ENCODE results near the gene FHL1.

Gene FHL1

GRCh38 chrX:136183172-136183571, 35.8 kb downstream of the FHL1 start:
- no peak for DNase-seq (ENCODE audit: low spot score in 2 of 2)
- H3K4me3 ChIP-seq = no peak overlapping the region
- no peaks in the 10 kb centered on the region for H3K9me3 ChIP-seq
- no peaks in the 10 kb centered on the region for H3K36me3 ChIP-seq (replicated peaks)
- peaks cover 6% of the 10 kb centered on the region; the same call in 1 of the 2 replicates for H3K4me1 ChIP-seq
- no peaks in the 10 kb centered on the region for H3K27me3 ChIP-seq (ENCODE audit: low read depth)
- in situ Hi-C loops (cut with MboI; ENCODE audit: low sequenced_read_pairs) = no loop called here

- DNase-seq (ENCODE audit: low spot score in 2 of 2) = no peak
- in situ Hi-C loops (cut with MboI; ENCODE audit: low sequenced_read_pairs) = no loop called here
These were observed 36.6 kb downstream of the FHL1 start for GRCh38 chrX:136183917-136184316.

GRCh38 chrX:136185401-136186022, 38.2 kb downstream of the FHL1 start:
- Histone ChIP-seq H3K9me3 (no peaks in the 10 kb centered on the region), H3K4me3 (no peak overlapping the region), H3K27me3 (ENCODE audit: low read depth) (no peaks in the 10 kb centered on the region), H3K4me1 (peaks cover 6% of the 10 kb centered on the region; the same call in 1 of the 2 replicates), H3K36me3 (replicated peaks) (no peaks in the 10 kb centered on the region)
- in situ Hi-C loops (cut with MboI; ENCODE audit: low sequenced_read_pairs) = no loop called here
- DNase-seq (ENCODE audit: low spot score in 2 of 2) = no peak

More at GRCh38 chrX:136183917-136184316, 36.6 kb downstream of the FHL1 start:
- H3K36me3 ChIP-seq (replicated peaks) = no peaks in the 10 kb centered on the region
- peaks cover 6% of the 10 kb centered on the region; the same call in 1 of the 2 replicates for H3K4me1 ChIP-seq
- H3K9me3 ChIP-seq = no peaks in the 10 kb centered on the region
- H3K27me3 ChIP-seq (ENCODE audit: low read depth) = no peaks in the 10 kb centered on the region
- no peak overlapping the region for H3K4me3 ChIP-seq

GRCh38 chrX:136186023-136186413, 38.7 kb downstream of the FHL1 start:
- in situ Hi-C loops (cut with MboI; ENCODE audit: low sequenced_read_pairs) = no loop called here
- no peak for DNase-seq (ENCODE audit: low spot score in 2 of 2)
- H3K4me1 ChIP-seq = peaks cover 6% of the 10 kb centered on the region; the same call in 1 of the 2 replicates
- no peak overlapping the region for H3K4me3 ChIP-seq
- no peaks in the 10 kb centered on the region for H3K36me3 ChIP-seq (replicated peaks)
- H3K27me3 ChIP-seq (ENCODE audit: low read depth) = no peaks in the 10 kb centered on the region
- no peaks in the 10 kb centered on the region for H3K9me3 ChIP-seq

GRCh38 chrX:136189222-136189621, 41.9 kb downstream of the FHL1 start:
- Histone ChIP-seq H3K9me3 (no peaks in the 10 kb centered on the region), H3K36me3 (replicated peaks) (no peaks in the 10 kb centered on the region), H3K4me1 (no peaks in the 10 kb centered on the region), H3K27me3 (ENCODE audit: low read depth) (no peaks in the 10 kb centered on the region), H3K4me3 (no peak overlapping the region)
- no peak for DNase-seq (ENCODE audit: low spot score in 2 of 2)
- in situ Hi-C loops (cut with MboI; ENCODE audit: low sequenced_read_pairs) = no loop called here

GRCh38 chrX:136190038-136190713, 42.8 kb downstream of the FHL1 start:
- H3K4me3 ChIP-seq = no peak overlapping the region
- no peaks in the 10 kb centered on the region for H3K36me3 ChIP-seq (replicated peaks)
- H3K9me3 ChIP-seq = no peaks in the 10 kb centered on the region
- DNase-seq (ENCODE audit: low spot score in 2 of 2) = no peak
- in situ Hi-C loops (cut with MboI; ENCODE audit: low sequenced_read_pairs) = no loop called here
- no peaks in the 10 kb centered on the region for H3K4me1 ChIP-seq
- no peaks in the 10 kb centered on the region for H3K27me3 ChIP-seq (ENCODE audit: low read depth)

- in situ Hi-C loops (cut with MboI; ENCODE audit: low sequenced_read_pairs) = no loop called here
- Histone ChIP-seq H3K4me3 (no peak overlapping the region), H3K4me1 (peaks cover under 1% of the 10 kb centered on the region; the same call in 1 of the 2 replicates), H3K36me3 (replicated peaks) (no peaks in the 10 kb centered on the region), H3K9me3 (no peaks in the 10 kb centered on the region), H3K27me3 (ENCODE audit: low read depth) (no peaks in the 10 kb centered on the region)
- DNase-seq (ENCODE audit: low spot score in 2 of 2) = no peak
These were observed 43.8 kb downstream of the FHL1 start for GRCh38 chrX:136191171-136191570.

GRCh38 chrX:136192135-136192534, 44.8 kb downstream of the FHL1 start:
- in situ Hi-C loops (cut with MboI; ENCODE audit: low sequenced_read_pairs) = no loop called here
- H3K9me3 ChIP-seq = no peaks in the 10 kb centered on the region
- peaks cover 10% of the 10 kb centered on the region for H3K4me1 ChIP-seq
- H3K36me3 ChIP-seq (replicated peaks) = no peaks in the 10 kb centered on the region
- DNase-seq (ENCODE audit: low spot score in 2 of 2) = no peak
- H3K4me3 ChIP-seq = no peak overlapping the region
- H3K27me3 ChIP-seq (ENCODE audit: low read depth) = no peaks in the 10 kb centered on the region

GRCh38 chrX:136192839-136193414, 45.6 kb downstream of the FHL1 start:
- Histone ChIP-seq H3K4me1 (peaks cover 11% of the 10 kb centered on the region), H3K9me3 (no peaks in the 10 kb centered on the region), H3K36me3 (replicated peaks) (no peaks in the 10 kb centered on the region), H3K27me3 (ENCODE audit: low read depth) (no peaks in the 10 kb centered on the region), H3K4me3 (no peak overlapping the region)
- DNase-seq (ENCODE audit: low spot score in 2 of 2) = no peak
- in situ Hi-C loops (cut with MboI; ENCODE audit: low sequenced_read_pairs) = no loop called here

GRCh38 chrX:136193771-136194170, 46.4 kb downstream of the FHL1 start:
- no peak overlapping the region for H3K4me3 ChIP-seq
- in situ Hi-C loops (cut with MboI; ENCODE audit: low sequenced_read_pairs) = no loop called here
- peaks cover 11% of the 10 kb centered on the region for H3K4me1 ChIP-seq
- DNase-seq (ENCODE audit: low spot score in 2 of 2) = no peak
- no peaks in the 10 kb centered on the region for H3K36me3 ChIP-seq (replicated peaks)
- H3K9me3 ChIP-seq = no peaks in the 10 kb centered on the region
- no peaks in the 10 kb centered on the region for H3K27me3 ChIP-seq (ENCODE audit: low read depth)

GRCh38 chrX:136194536-136194935, 47.2 kb downstream of the FHL1 start:
- Histone ChIP-seq H3K4me1 (peaks cover 17% of the 10 kb centered on the region), H3K4me3 (no peak overlapping the region), H3K9me3 (no peaks in the 10 kb centered on the region), H3K27me3 (ENCODE audit: low read depth) (no peaks in the 10 kb centered on the region), H3K36me3 (replicated peaks) (no peaks in the 10 kb centered on the region)
- DNase-seq (ENCODE audit: low spot score in 2 of 2) = no peak
- in situ Hi-C loops (cut with MboI; ENCODE audit: low sequenced_read_pairs) = no loop called here

- Histone ChIP-seq H3K4me3 (no peak overlapping the region), H3K4me1 (peaks cover 24% of the 10 kb centered on the region), H3K27me3 (ENCODE audit: low read depth) (no peaks in the 10 kb centered on the region), H3K9me3 (no peaks in the 10 kb centered on the region), H3K36me3 (replicated peaks) (no peaks in the 10 kb centered on the region)
- DNase-seq (ENCODE audit: low spot score in 2 of 2) = no peak
- in situ Hi-C loops (cut with MboI; ENCODE audit: low sequenced_read_pairs) = no loop called here
These were observed 47.9 kb downstream of the FHL1 start for GRCh38 chrX:136195247-136195646.

GRCh38 chrX:136196691-136197155, 49.4 kb downstream of the FHL1 start:
- no peaks in the 10 kb centered on the region for H3K36me3 ChIP-seq (replicated peaks)
- H3K27me3 ChIP-seq (ENCODE audit: low read depth) = no peaks in the 10 kb centered on the region
- DNase-seq (ENCODE audit: low spot score in 2 of 2) = no peak
- in situ Hi-C loops (cut with MboI; ENCODE audit: low sequenced_read_pairs) = no loop called here
- peaks cover 26% of the 10 kb centered on the region for H3K4me1 ChIP-seq
- no peaks in the 10 kb centered on the region for H3K9me3 ChIP-seq
- H3K4me3 ChIP-seq = no peak overlapping the region

- no peaks in the 10 kb centered on the region for H3K36me3 ChIP-seq (replicated peaks)
These were observed 50.7 kb downstream of the FHL1 start for GRCh38 chrX:136198010-136198409.

More at GRCh38 chrX:136198010-136198409, 50.7 kb downstream of the FHL1 start:
- DNase-seq (ENCODE audit: low spot score in 2 of 2) = no peak
- no peaks in the 10 kb centered on the region for H3K27me3 ChIP-seq (ENCODE audit: low read depth)
- H3K9me3 ChIP-seq = no peaks in the 10 kb centered on the region
- no peak overlapping the region for H3K4me3 ChIP-seq
- peaks cover 26% of the 10 kb centered on the region for H3K4me1 ChIP-seq
- in situ Hi-C loops (cut with MboI; ENCODE audit: low sequenced_read_pairs) = no loop called here

All from HAP-1 (cell line).